ENCODE data around the gene SDK1. TPM values are rescaled to one million over a fixed set of nuclear protein-coding genes. Genes with fewer than 3 reads are reported as not detected.

Gene SDK1
- total RNA-seq, 1 experiment from 2014 or later, result 9.3 TPM

- Mint-ChIP-seq H3K36me3 (peaks cover 4% of the 10 kb centered on the region), H3K9me3 (peaks cover 12% of the 10 kb centered on the region), H3K4me1 (0 out of 2 replicates have a peak, but pooled peaks cover 6% of the 10 kb centered on the region), H3K27ac (no peak overlapping the region), H3K27me3 (ENCODE audit: low read depth) (no peaks in the 10 kb centered on the region), H3K4me3 (no peak overlapping the region)
- ChIA-PET CTCF (no interaction called here), POLR2A (no interaction called here)
- DNase-seq (ENCODE audit: low spot score), result no peak
- no peak for ATAC-seq
- TF ChIP-seq ATF3 (CRISPR knock-in tag; conservative IDR thresholded peaks at IDR 0.05), result no peak
- TF ChIP-seq SMAD3 (CRISPR knock-in tag; IDR thresholded peaks at IDR 0.05; ENCODE audit: borderline replicate concordance), result no peak
- no peak for TF ChIP-seq ZNF396 (CRISPR knock-in tag; IDR thresholded peaks at IDR 0.05; ENCODE audit: borderline replicate concordance)
- TF ChIP-seq IRF2 (CRISPR knock-in tag; IDR thresholded peaks at IDR 0.05; ENCODE audit: borderline replicate concordance, low read depth), result no peak
- no peak for TF ChIP-seq SOX15 (CRISPR knock-in tag; IDR thresholded peaks at IDR 0.05)
These were observed 973.2 kb downstream of the SDK1 start for GRCh38 chr7:4274286-4274685.

GRCh38 chr7:4277936-4278335 is 976.9 kb downstream of the SDK1 start:
- peaks cover 12% of the 10 kb centered on the region for H3K9me3 Mint-ChIP-seq
- ChIA-PET POLR2A (no interaction called here), CTCF (no interaction called here)
- DNase-seq (ENCODE audit: low spot score), result no peak
- peaks cover 4% of the 10 kb centered on the region for H3K36me3 Mint-ChIP-seq
- H3K4me1 Mint-ChIP-seq, result no peaks in the 10 kb centered on the region
- H3K4me3 Mint-ChIP-seq, result no peak overlapping the region
- H3K27ac Mint-ChIP-seq, result peak overlapping the region; percentile 68; the same call in 1 of the 2 replicates
- ATAC-seq, result no peak
- no peaks in the 10 kb centered on the region for H3K27me3 Mint-ChIP-seq (ENCODE audit: low read depth)
- TF ChIP-seq E2F5 (CRISPR knock-in tag; IDR thresholded peaks at IDR 0.05) (no peak), HMGXB4 (CRISPR knock-in tag; IDR thresholded peaks at IDR 0.05) (no peak), ZMAT4 (CRISPR knock-in tag; IDR thresholded peaks at IDR 0.05) (no peak), ATF2 (CRISPR knock-in tag; IDR thresholded peaks at IDR 0.05; ENCODE audit: borderline replicate concordance, low read depth) (no peak), ZNF425 (CRISPR knock-in tag; conservative IDR thresholded peaks at IDR 0.05) (no peak), JUN (CRISPR knock-in tag; IDR thresholded peaks at IDR 0.05) (no peak), NR1H2 (CRISPR knock-in tag; IDR thresholded peaks at IDR 0.05) (no peak), ZNF138 (CRISPR knock-in tag; conservative IDR thresholded peaks at IDR 0.05) (no peak), AFF4 (CRISPR knock-in tag; IDR thresholded peaks at IDR 0.05; ENCODE audit: borderline replicate concordance) (no peak), ZSCAN18 (CRISPR knock-in tag; IDR thresholded peaks at IDR 0.05) (no peak), CTCF (IDR thresholded peaks at IDR 0.05) (no peak), EMX1 (CRISPR knock-in tag; IDR thresholded peaks at IDR 0.05) (no peak)

Data from WTC11 (cell line).